Natural killer cell (primary cell): ENCODE measurements around the gene FARSA. TPM values are rescaled to one million over a fixed set of nuclear protein-coding genes. Genes with fewer than 3 reads are reported as not detected.
"Not testable (repeated sequence)": the region's sequence is repeated elsewhere in the genome, so short reads cannot be mapped to it uniquely, and the experiment has no call there.

Source experiments
- ATAC-seq, 3 donors: fragments of 150-1000 bp in 2 of 3; fragments of 200-7000 bp in 1 of 3; cut with Tn5 transposase; 1 replicate in 1 of 3; 2 replicates in 2 of 3; pipeline ENCODE4 v1.10.0; 2021; ENCODE audit warnings: mild to moderate bottlenecking in 2 of 3, moderate library complexity in 2 of 3
- DNase-seq, 2 donors: peaks; one replicate each; pipeline versions ENCODE4 v3.0.0 to v3.0.0-alpha.2; 2013 to 2021; ENCODE audit warnings: mixed read lengths in 1 of 2
- H3K27ac ChIP-seq: one replicate; pipeline ENCODE4 v1.5.1; 2013; ENCODE audit warnings: mild to moderate bottlenecking, low read length
- H3K27me3 ChIP-seq: one replicate; pipeline ENCODE4 v1.6.1; 2013; ENCODE audit warnings: low read length; ENCODE audit not compliant: control insufficient read depth, insufficient read depth
- H3K36me3 ChIP-seq: one replicate; pipeline ENCODE4 v1.6.1; 2013; ENCODE audit warnings: low read length; ENCODE audit not compliant: control insufficient read depth, insufficient read depth
- H3K4me1 ChIP-seq: one replicate; pipeline ENCODE4 v1.6.1; 2013; ENCODE audit warnings: low read length; ENCODE audit not compliant: control insufficient read depth, insufficient read depth
- H3K4me3 ChIP-seq: one replicate; pipeline ENCODE4 v1.5.1; 2013; ENCODE audit warnings: low read length
- H3K9me3 ChIP-seq: one replicate; pipeline ENCODE4 v1.6.1; 2013; ENCODE audit warnings: low read length; ENCODE audit not compliant: control insufficient read depth, insufficient read depth
- H3K27ac Mint-ChIP-seq, 2 donors: one replicate each; pipeline ENCODE4 v1.8.0; 2022; ENCODE audit warnings: mild to moderate bottlenecking in 2 of 2, mixed read lengths in 2 of 2, moderate library complexity in 1 of 2
- H3K27me3 Mint-ChIP-seq, 2 donors: one replicate each; pipeline ENCODE4 v1.8.0; 2022; ENCODE audit warnings: low read depth in 2 of 2, mixed read lengths in 2 of 2
- H3K36me3 Mint-ChIP-seq: one replicate; pipeline ENCODE4 v1.8.0; 2022; ENCODE audit warnings: mixed read lengths
- H3K4me1 Mint-ChIP-seq, 2 donors: one replicate each; pipeline ENCODE4 v1.8.0; 2022; ENCODE audit warnings: mixed read lengths in 2 of 2
- H3K4me3 Mint-ChIP-seq: one replicate; pipeline ENCODE4 v1.8.0; 2022; ENCODE audit warnings: mild to moderate bottlenecking, moderate library complexity, mixed read lengths
- H3K9me3 Mint-ChIP-seq, 2 donors: one replicate each; pipeline ENCODE4 v1.8.0; 2022; ENCODE audit warnings: mixed read lengths in 2 of 2
- CTCF ChIP-seq: fragments of 200-600 bp; IDR thresholded peaks from one replicate; pipeline ENCODE4 v1.8.0; 2022; ENCODE audit warnings: antibody characterized with exemption
- WGBS: methylation state at CpG from one replicate; pipeline ENCODE4 v1.1.7; 2013; ENCODE audit warnings: missing lambda C conversion rate; ENCODE audit not compliant: insufficient coverage; 5-methylcytosine and 5-hydroxymethylcytosine counted together
- intact Hi-C: fragments of 100-400 bp; cut with micrococcal nuclease; formaldehyde crosslinking; loops from one replicate; pipeline ENCODE4 v1.14.2; 2022
- total RNA-seq, 4 donors: library from RNA; stranded (reverse); fragments of 120-200 nt in 1 of 4; gene quantifications; one replicate each; pipeline versions ENCODE4 v1.2.3 to v1.2.4, GENCODE V29; 2013 to 2022

The FARSA gene
- total RNA-seq, 3 donors from 2014 or later (not counting 1 experiment from before 2014, with no cell fraction given): 29.3 to 34.5 (median 32.0) TPM

- ATAC-seq: no peak
- H3K36me3 ChIP-seq: peaks cover 40% of the 10 kb centered on the region
- Mint-ChIP-seq H3K4me1 (peaks cover 7 to 13% of the 10 kb centered on the region in 2 donors), H3K9me3 (no peaks in the 10 kb centered on the region), H3K36me3 (peaks cover 7% of the 10 kb centered on the region), H3K4me3 (no peak overlapping the region), H3K27me3 (no peaks in the 10 kb centered on the region), H3K27ac (no peak overlapping the region)
- H3K4me3 ChIP-seq: no peak overlapping the region
- H3K4me1 ChIP-seq: peaks cover 14% of the 10 kb centered on the region
- no peak for TF ChIP-seq CTCF
- WGBS: 100% methylated on average over 4 of the region's 4 CpGs
- H3K27ac ChIP-seq: no peak overlapping the region
- DNase-seq: no peak
- no peaks in the 10 kb centered on the region for H3K27me3 ChIP-seq
- intact Hi-C loops: no loop called here
- H3K9me3 ChIP-seq: no peaks in the 10 kb centered on the region
Measured at GRCh38 chr19:12922959-12923358, 10.6 kb downstream of the FARSA start.

- TF ChIP-seq CTCF: no peak
- WGBS: 90% methylated on average over 3 of the region's 3 CpGs
Measured at GRCh38 chr19:12921047-12921446, 12.5 kb downstream of the FARSA start.

DNA sequence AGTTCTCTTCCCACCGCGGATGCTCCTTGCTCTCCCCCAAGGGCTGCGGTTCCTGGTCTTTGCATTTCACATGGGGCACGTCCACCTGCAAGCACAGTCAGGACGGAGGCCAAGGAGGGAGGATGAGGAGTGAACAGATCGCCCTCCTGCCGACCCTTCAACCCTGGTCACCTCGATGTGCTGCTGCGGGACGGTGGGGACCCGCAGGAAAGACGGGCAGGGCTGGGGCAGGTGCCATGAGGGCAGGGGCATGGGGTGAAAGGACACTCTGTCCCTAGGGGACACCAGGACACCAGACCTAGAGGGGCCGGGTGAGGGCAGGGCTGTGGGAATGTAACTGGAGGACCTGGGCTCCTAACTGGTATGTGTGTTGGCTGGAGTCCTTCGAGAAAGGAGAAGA lies 15.3 kb downstream of the FARSA start:
- peak overlapping the region; percentile 84 to 89 for H3K27ac Mint-ChIP-seq
- intact Hi-C loops: loop anchor here (2.0 kb wide), 2 partner anchors 15 to 27 kb away; partner anchors contain the start of genes FARSA and GCDH
- ATAC-seq (no peak), DNase-seq (no peak)
- no peaks in the 10 kb centered on the region for H3K27me3 Mint-ChIP-seq
- 96% methylated on average over 14 of the region's 14 CpGs for WGBS
- peaks cover 31% of the 10 kb centered on the region for H3K4me1 ChIP-seq
- no peak for TF ChIP-seq CTCF
- H3K27ac ChIP-seq: no peak overlapping the region
- no peaks in the 10 kb centered on the region for H3K9me3 ChIP-seq
- peaks cover 17 to 26% of the 10 kb centered on the region in 2 donors for H3K4me1 Mint-ChIP-seq
- peak overlapping the region; percentile 85 for H3K4me3 Mint-ChIP-seq
- no peak overlapping the region for H3K4me3 ChIP-seq
- peaks cover 6% of the 10 kb centered on the region for H3K36me3 Mint-ChIP-seq
- no peaks in the 10 kb centered on the region for H3K9me3 Mint-ChIP-seq
- peaks cover 10% of the 10 kb centered on the region for H3K36me3 ChIP-seq
- no peaks in the 10 kb centered on the region for H3K27me3 ChIP-seq

More at GRCh38 chr19:12921047-12921446, 12.5 kb downstream of the FARSA start:
- intact Hi-C loops: no loop called here
- Mint-ChIP-seq H3K36me3 (peaks cover 7% of the 10 kb centered on the region), H3K4me1 (peaks cover 7 to 13% of the 10 kb centered on the region in 2 donors), H3K27me3 (no peaks in the 10 kb centered on the region), H3K9me3 (no peaks in the 10 kb centered on the region), H3K27ac (peak overlapping the region in 1 of 2 donors; percentile 89), H3K4me3 (no peak overlapping the region)
- H3K27me3 ChIP-seq: no peaks in the 10 kb centered on the region
- H3K36me3 ChIP-seq: peaks cover 27% of the 10 kb centered on the region
- DNase-seq (no peak), ATAC-seq (no peak)
- no peak overlapping the region for H3K27ac ChIP-seq
- no peaks in the 10 kb centered on the region for H3K9me3 ChIP-seq
- H3K4me1 ChIP-seq: peaks cover 14% of the 10 kb centered on the region
- H3K4me3 ChIP-seq: no peak overlapping the region

DNA sequence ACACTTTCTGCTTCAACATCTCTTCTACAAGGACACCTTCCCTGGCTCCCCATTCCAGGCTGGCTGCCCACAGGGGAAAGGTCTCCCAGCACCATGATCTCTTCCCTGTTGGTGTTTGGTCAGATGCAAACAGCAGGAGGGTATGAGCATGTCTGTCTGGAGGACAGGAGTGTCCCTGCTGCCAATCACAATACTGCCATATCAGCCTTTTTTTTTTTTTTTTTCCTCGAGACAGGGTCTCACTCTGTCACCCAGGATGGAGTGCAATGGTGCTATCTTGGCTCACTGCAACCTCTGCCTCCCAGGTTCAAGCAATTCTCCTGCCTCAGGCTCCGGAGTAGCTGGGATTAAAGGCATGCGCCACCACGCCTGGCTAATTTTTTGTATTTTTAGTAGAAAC lies 17.7 kb downstream of the FARSA start:
- H3K4me1 ChIP-seq: peaks cover 35% of the 10 kb centered on the region
- H3K4me3 ChIP-seq, H3K9me3 Mint-ChIP-seq, H3K27me3 ChIP-seq, H3K9me3 ChIP-seq, intact Hi-C loops, H3K36me3 Mint-ChIP-seq, H3K36me3 ChIP-seq, ATAC-seq, H3K27me3 Mint-ChIP-seq, H3K27ac ChIP-seq, H3K4me3 Mint-ChIP-seq, DNase-seq: not testable (repeated sequence)
- peaks cover 17 to 28% of the 10 kb centered on the region in 2 donors for H3K4me1 Mint-ChIP-seq
- WGBS: 90% methylated on average over 4 of the region's 4 CpGs
- H3K27ac Mint-ChIP-seq: peak overlapping the region in 1 of 2 donors; percentile 54
